ENCODE results near the gene ZNRF1.

GRCh38 chr16:75063549-75064088, 64.8 kb downstream of the ZNRF1 start:
- TF ChIP-seq TAF1 (IDR thresholded peaks at IDR 0.05; ENCODE audit: borderline replicate concordance, insufficient read depth, low read length) (no peak), SIN3A (IDR thresholded peaks at IDR 0.05; ENCODE audit: borderline replicate concordance, insufficient read depth, low read length) (no peak)
- TF ChIP-seq, protein P1, sequence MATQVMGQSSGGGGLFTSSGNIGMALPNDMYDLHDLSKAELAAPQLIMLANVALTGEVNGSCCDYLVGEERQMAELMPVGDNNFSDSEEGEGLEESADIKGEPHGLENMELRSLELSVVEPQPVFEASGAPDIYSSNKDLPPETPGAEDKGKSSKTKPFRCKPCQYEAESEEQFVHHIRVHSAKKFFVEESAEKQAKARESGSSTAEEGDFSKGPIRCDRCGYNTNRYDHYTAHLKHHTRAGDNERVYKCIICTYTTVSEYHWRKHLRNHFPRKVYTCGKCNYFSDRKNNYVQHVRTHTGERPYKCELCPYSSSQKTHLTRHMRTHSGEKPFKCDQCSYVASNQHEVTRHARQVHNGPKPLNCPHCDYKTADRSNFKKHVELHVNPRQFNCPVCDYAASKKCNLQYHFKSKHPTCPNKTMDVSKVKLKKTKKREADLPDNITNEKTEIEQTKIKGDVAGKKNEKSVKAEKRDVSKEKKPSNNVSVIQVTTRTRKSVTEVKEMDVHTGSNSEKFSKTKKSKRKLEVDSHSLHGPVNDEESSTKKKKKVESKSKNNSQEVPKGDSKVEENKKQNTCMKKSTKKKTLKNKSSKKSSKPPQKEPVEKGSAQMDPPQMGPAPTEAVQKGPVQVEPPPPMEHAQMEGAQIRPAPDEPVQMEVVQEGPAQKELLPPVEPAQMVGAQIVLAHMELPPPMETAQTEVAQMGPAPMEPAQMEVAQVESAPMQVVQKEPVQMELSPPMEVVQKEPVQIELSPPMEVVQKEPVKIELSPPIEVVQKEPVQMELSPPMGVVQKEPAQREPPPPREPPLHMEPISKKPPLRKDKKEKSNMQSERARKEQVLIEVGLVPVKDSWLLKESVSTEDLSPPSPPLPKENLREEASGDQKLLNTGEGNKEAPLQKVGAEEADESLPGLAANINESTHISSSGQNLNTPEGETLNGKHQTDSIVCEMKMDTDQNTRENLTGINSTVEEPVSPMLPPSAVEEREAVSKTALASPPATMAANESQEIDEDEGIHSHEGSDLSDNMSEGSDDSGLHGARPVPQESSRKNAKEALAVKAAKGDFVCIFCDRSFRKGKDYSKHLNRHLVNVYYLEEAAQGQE (IDR thresholded peaks at IDR 0.05; ENCODE audit: insufficient read depth in 1 of 2, low read depth in 2 of 2, low read length in 2 of 2): no peak

Measured in PFSK-1 (cell line).